HEK293 (cell line): Measurements from ENCODE around the gene MAP3K5.

Experiments
- CTCF ChIA-PET: fragments of 350-600 bp; formaldehyde crosslinking; extraction: SDS; loops from one replicate; lab custom pipeline; 2021; ENCODE audit warnings: antibody characterized with exemption; lab: Yijun Ruan, JAX
- POLR2A ChIA-PET: fragments of 300-600 bp; formaldehyde crosslinking; extraction: SDS; loops from one replicate; lab custom pipeline; 2020; ENCODE audit warnings: antibody characterized with exemption, inconsistent platforms; lab: Yijun Ruan, JAX
- H3K27ac ChIP-seq: fragments of 200-500 bp; sonication (Bioruptor generic); 2 replicates; pipeline ENCODE4 v1.5.1; 2014; ENCODE audit warnings: low read depth, low read length, control low read depth, inconsistent platforms; ENCODE audit errors: extremely low read depth
- H3K36me3 ChIP-seq, 2 experiments: fragments of 200-500 bp in 1 of 2; sonication (Bioruptor generic) in 1 of 2; 1 replicate in 1 of 2; 2 replicates in 1 of 2; pipeline ENCODE4 v1.5.1; 2014 to 2017; ENCODE audit warnings: inconsistent platforms in 2 of 2, low read length in 2 of 2; ENCODE audit not compliant: control insufficient read depth in 2 of 2, insufficient read depth in 1 of 2
- H3K4me1 ChIP-seq: fragments of 200-500 bp; sonication (Bioruptor generic); 2 replicates; pipeline ENCODE4 v1.5.1; 2014; ENCODE audit warnings: mild to moderate bottlenecking, low read length, inconsistent platforms; ENCODE audit not compliant: control insufficient read depth, insufficient read depth
- H3K4me3 ChIP-seq: 2 replicates; pipeline ENCODE4 v1.5.1; 2011; ENCODE audit warnings: low read depth, mild to moderate bottlenecking, control low read depth, low read length, moderate library complexity
- H3K9me3 ChIP-seq: fragments of 200-500 bp; sonication (Bioruptor generic); 2 replicates; pipeline ENCODE4 v1.5.1; 2014; ENCODE audit warnings: low read depth, low read length, inconsistent platforms; ENCODE audit not compliant: control insufficient read depth, insufficient read depth
- FEZF1 ChIP-seq: fragments of 450-650 bp; formaldehyde crosslinking; IDR thresholded peaks from 2 replicates; pipeline ENCODE4 v1.5.1; 2016; ENCODE audit warnings: missing biosample characterization, missing genetic modification characterization
- GLI2 ChIP-seq: fragments of 450-650 bp; formaldehyde crosslinking; IDR thresholded peaks from 2 replicates; pipeline ENCODE4; 2017; ENCODE audit warnings: missing biosample characterization, missing genetic modification characterization, low read depth, borderline replicate concordance
- HOXA7 ChIP-seq: sonication (generic); formaldehyde crosslinking; IDR thresholded peaks from 2 replicates; pipeline ENCODE4 v1.8.1; 2022; ENCODE audit warnings: missing genetic modification reagents, borderline replicate concordance
- HOXC10 ChIP-seq: sonication (generic); formaldehyde crosslinking; IDR thresholded peaks from 2 replicates; pipeline ENCODE4 v1.8.1; 2023; ENCODE audit warnings: mild to moderate bottlenecking, missing genetic modification reagents
- MZF1 ChIP-seq: fragments of 450-650 bp; formaldehyde crosslinking; IDR thresholded peaks from 2 replicates; pipeline ENCODE4 v1.5.1; 2017; ENCODE audit warnings: missing biosample characterization, missing genetic modification characterization, borderline replicate concordance
- PBX3 ChIP-seq: sonication (generic); formaldehyde crosslinking; IDR thresholded peaks from 2 replicates; pipeline ENCODE4 v1.8.1; 2022; ENCODE audit warnings: mild to moderate bottlenecking, moderate library complexity, missing genetic modification reagents
- PRDM1 ChIP-seq: fragments of 450-650 bp; formaldehyde crosslinking; IDR thresholded peaks from 2 replicates; pipeline ENCODE4; 2016; ENCODE audit warnings: missing biosample characterization, missing genetic modification characterization
- REPIN1 ChIP-seq: fragments of 450-650 bp; formaldehyde crosslinking; IDR thresholded peaks from 2 replicates; pipeline ENCODE4 v1.5.1; 2017; ENCODE audit warnings: missing biosample characterization, missing genetic modification characterization, low read depth
- SCRT1 ChIP-seq: fragments of 450-650 bp; formaldehyde crosslinking; IDR thresholded peaks from 2 replicates; pipeline ENCODE4 v1.5.1; 2016; ENCODE audit warnings: missing biosample characterization, missing genetic modification characterization, borderline replicate concordance
- YY1 ChIP-seq: fragments of 450-650 bp; formaldehyde crosslinking; IDR thresholded peaks from 2 replicates; pipeline ENCODE4 v1.5.1; 2018; ENCODE audit warnings: missing biosample characterization, missing genetic modification characterization
- YY2 ChIP-seq: fragments of 450-650 bp; formaldehyde crosslinking; IDR thresholded peaks from 2 replicates; pipeline ENCODE4 v1.5.1; 2016; ENCODE audit warnings: missing biosample characterization, missing genetic modification characterization
- ZBTB1 ChIP-seq: fragments of 450-650 bp; formaldehyde crosslinking; IDR thresholded peaks from 2 replicates; pipeline ENCODE4 v1.5.1; 2016; ENCODE audit warnings: missing biosample characterization, missing genetic modification characterization
- ZBTB17 ChIP-seq: fragments of 450-650 bp; formaldehyde crosslinking; IDR thresholded peaks from 2 replicates; pipeline ENCODE4 v1.5.1; 2016; ENCODE audit warnings: missing biosample characterization, missing genetic modification characterization
- ZBTB26 ChIP-seq: fragments of 450-650 bp; formaldehyde crosslinking; optimal IDR thresholded peaks from 2 replicates; pipeline ENCODE3; 2016; ENCODE audit warnings: missing biosample characterization, mild to moderate bottlenecking, missing genetic modification characterization
- ZBTB48 ChIP-seq: fragments of 450-650 bp; formaldehyde crosslinking; IDR thresholded peaks from 2 replicates; pipeline ENCODE4 v1.5.1; 2016; ENCODE audit warnings: missing biosample characterization, missing genetic modification characterization
- ZBTB7A ChIP-seq: fragments of 450-650 bp; formaldehyde crosslinking; IDR thresholded peaks from 2 replicates; pipeline ENCODE4 v1.5.1; 2016; ENCODE audit warnings: low read depth, missing biosample characterization, missing genetic modification characterization
- ZFHX2 ChIP-seq: fragments of 450-650 bp; formaldehyde crosslinking; conservative IDR thresholded peaks from 2 replicates; pipeline ENCODE4 v1.5.1; 2016; ENCODE audit warnings: missing biosample characterization, missing genetic modification characterization
- ZFP41 ChIP-seq: fragments of 450-650 bp; formaldehyde crosslinking; IDR thresholded peaks from 2 replicates; pipeline ENCODE4 v1.5.1; 2016; ENCODE audit warnings: missing biosample characterization, missing genetic modification characterization, borderline replicate concordance
- ZNF10 ChIP-seq: fragments of 450-650 bp; formaldehyde crosslinking; IDR thresholded peaks from 2 replicates; pipeline ENCODE4 v1.5.1; 2017; ENCODE audit warnings: missing biosample characterization, missing genetic modification characterization
- ZNF112 ChIP-seq: fragments of 450-650 bp; formaldehyde crosslinking; IDR thresholded peaks from 2 replicates; pipeline ENCODE4 v1.5.0; 2017; ENCODE audit warnings: missing biosample characterization, missing genetic modification characterization
- ZNF211 ChIP-seq: fragments of 450-650 bp; formaldehyde crosslinking; IDR thresholded peaks from 2 replicates; pipeline ENCODE4 v1.5.1; 2016; ENCODE audit warnings: low read depth, missing biosample characterization, missing genetic modification characterization
- ZNF214 ChIP-seq: fragments of 450-650 bp; formaldehyde crosslinking; IDR thresholded peaks from 2 replicates; pipeline ENCODE4 v1.5.1; 2017; ENCODE audit warnings: missing biosample characterization, mild to moderate bottlenecking, missing genetic modification characterization, borderline replicate concordance
- ZNF239 ChIP-seq: fragments of 450-650 bp; formaldehyde crosslinking; IDR thresholded peaks from 2 replicates; pipeline ENCODE4 v1.5.1; 2016; ENCODE audit warnings: missing biosample characterization, missing genetic modification characterization
- ZNF350 ChIP-seq: fragments of 450-650 bp; formaldehyde crosslinking; IDR thresholded peaks from 2 replicates; pipeline ENCODE4 v1.5.0; 2017; ENCODE audit warnings: missing biosample characterization, mild to moderate bottlenecking, missing genetic modification characterization
- ZNF488 ChIP-seq: fragments of 450-650 bp; formaldehyde crosslinking; IDR thresholded peaks from 2 replicates; pipeline ENCODE4 v1.5.1; 2016; ENCODE audit warnings: missing biosample characterization, missing genetic modification characterization
- ZNF521 ChIP-seq: fragments of 450-650 bp; formaldehyde crosslinking; IDR thresholded peaks from 2 replicates; pipeline ENCODE4 v1.5.1; 2017; ENCODE audit warnings: missing biosample characterization, mild to moderate bottlenecking, missing genetic modification characterization
- ZNF530 ChIP-seq: fragments of 450-650 bp; formaldehyde crosslinking; IDR thresholded peaks from 2 replicates; pipeline ENCODE4 v1.5.1; 2016; ENCODE audit warnings: low read depth, missing biosample characterization, missing genetic modification characterization
- ZNF571 ChIP-seq: fragments of 450-650 bp; formaldehyde crosslinking; IDR thresholded peaks from 2 replicates; pipeline ENCODE4 v1.5.0; 2017; ENCODE audit warnings: missing biosample characterization, missing genetic modification characterization
- ZNF600 ChIP-seq: fragments of 450-650 bp; formaldehyde crosslinking; IDR thresholded peaks from 2 replicates; pipeline ENCODE4 v1.5.1; 2016; ENCODE audit warnings: missing biosample characterization, missing genetic modification characterization
- ZNF629 ChIP-seq: fragments of 450-650 bp; formaldehyde crosslinking; IDR thresholded peaks from 2 replicates; pipeline ENCODE4 v1.5.1; 2017; ENCODE audit warnings: missing biosample characterization, missing genetic modification characterization
- ZNF664 ChIP-seq: fragments of 450-650 bp; formaldehyde crosslinking; IDR thresholded peaks from 2 replicates; pipeline ENCODE4 v1.5.1; 2016; ENCODE audit warnings: missing biosample characterization, missing genetic modification characterization
- ZNF785 ChIP-seq: fragments of 450-650 bp; formaldehyde crosslinking; IDR thresholded peaks from 2 replicates; pipeline ENCODE4 v1.5.1; 2016; ENCODE audit warnings: missing biosample characterization, missing genetic modification characterization
- ZSCAN30 ChIP-seq: fragments of 450-650 bp; IDR thresholded peaks from 2 replicates; pipeline ENCODE4 v1.5.1; 2018; ENCODE audit warnings: missing biosample characterization, mild to moderate bottlenecking, missing genetic modification characterization, moderate library complexity
- ZSCAN4 ChIP-seq: fragments of 450-650 bp; formaldehyde crosslinking; IDR thresholded peaks from 2 replicates; pipeline ENCODE4 v1.5.1; 2017; ENCODE audit warnings: missing biosample characterization, missing genetic modification characterization
- TF ChIP-seq, protein P1 (sequence below): fragments of 450-650 bp; formaldehyde crosslinking; IDR thresholded peaks from 2 replicates; pipeline ENCODE4 v1.5.1; 2016; ENCODE audit warnings: missing biosample characterization, missing genetic modification characterization, low read depth

MAP3K5 gene

DNA sequence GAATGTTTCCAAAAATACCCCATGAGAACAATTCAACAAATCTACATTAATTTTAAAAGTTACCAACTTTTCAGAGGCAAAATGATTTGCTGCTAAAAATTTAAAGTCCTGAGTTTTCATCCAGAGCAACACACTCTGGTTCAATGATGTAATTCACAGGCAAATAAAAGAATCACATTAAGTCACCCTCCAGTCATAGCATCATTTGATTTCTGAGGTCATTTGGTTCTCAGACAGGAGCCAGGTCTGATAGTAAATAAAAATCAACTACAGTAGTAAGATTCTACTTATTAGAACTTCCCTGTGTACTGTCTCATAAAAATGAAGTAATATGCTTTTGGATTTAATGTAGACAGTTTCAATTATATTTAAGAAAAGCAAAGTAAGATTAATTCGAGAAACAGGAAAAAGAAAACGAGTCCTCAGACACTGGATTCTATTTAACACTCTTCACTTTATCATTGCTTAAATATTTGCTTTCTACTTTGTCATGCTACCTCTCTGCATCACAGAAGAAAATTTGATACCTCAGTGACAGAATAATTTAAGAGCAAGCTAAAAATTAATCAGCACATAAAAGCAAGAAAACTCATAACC lies 267.8 kb downstream of the MAP3K5 start:
- Histone ChIP-seq H3K4me3 (no peak overlapping the region), H3K36me3 (no peaks in the 10 kb centered on the region), H3K27ac (peak overlapping the region; percentile 18; the same call in 1 of the 2 replicates), H3K4me1 (peaks cover 28% of the 10 kb centered on the region), H3K9me3 (no peaks in the 10 kb centered on the region)
- ChIA-PET POLR2A (no interaction called here), CTCF (interaction anchor here (0.6 to 3.2 kb wide), 6 partner anchors 9 to 96 kb away, joined by 3 to 14 read pairs (median 3); no protein-coding TSS in a partner anchor)
- TF ChIP-seq ZNF239 (no peak), ZNF571 (no peak), HOXA7 (CRISPR knock-in tag) (no peak), ZNF211 (tag by site-specific recombination) (no peak), ZBTB7A (tag by site-specific recombination) (no peak), ZNF350 (tag by site-specific recombination) (no peak), ZNF785 (tag by site-specific recombination) (no peak), ZBTB1 (no peak), YY1 (tag by site-specific recombination) (no peak), ZNF521 (tag by site-specific recombination) (no peak), YY2 (tag by site-specific recombination) (no peak), HOXC10 (CRISPR knock-in tag) (no peak), FEZF1 (tag by site-specific recombination) (no peak), PBX3 (CRISPR knock-in tag) (no peak), ZNF10 (tag by site-specific recombination) (no peak), GLI2 (tag by site-specific recombination) (no peak), ZNF488 (tag by site-specific recombination) (no peak), ZBTB48 (tag by site-specific recombination) (no peak), ZNF629 (tag by site-specific recombination) (peak; percentile 97), ZNF112 (tag by site-specific recombination) (no peak), ZBTB17 (0 out of 2 replicates have a peak, but pooled peaks have one; percentile 29), ZBTB26 (tag by site-specific recombination) (no peak), ZNF664 (tag by site-specific recombination) (no peak), ZNF600 (0 out of 2 replicates have a peak, but pooled peaks have one; percentile 2), PRDM1 (tag by site-specific recombination) (no peak), REPIN1 (tag by site-specific recombination) (no peak), ZNF214 (tag by site-specific recombination) (no peak), MZF1 (tag by site-specific recombination) (no peak), ZSCAN4 (tag by site-specific recombination) (no peak), ZSCAN30 (tag by site-specific recombination) (0 out of 2 replicates have a peak, but pooled peaks have one; percentile 46), ZFP41 (no peak), ZFHX2 (tag by site-specific recombination) (no peak), ZNF530 (tag by site-specific recombination) (no peak), SCRT1 (tag by site-specific recombination) (no peak)
- TF ChIP-seq, protein P1, sequence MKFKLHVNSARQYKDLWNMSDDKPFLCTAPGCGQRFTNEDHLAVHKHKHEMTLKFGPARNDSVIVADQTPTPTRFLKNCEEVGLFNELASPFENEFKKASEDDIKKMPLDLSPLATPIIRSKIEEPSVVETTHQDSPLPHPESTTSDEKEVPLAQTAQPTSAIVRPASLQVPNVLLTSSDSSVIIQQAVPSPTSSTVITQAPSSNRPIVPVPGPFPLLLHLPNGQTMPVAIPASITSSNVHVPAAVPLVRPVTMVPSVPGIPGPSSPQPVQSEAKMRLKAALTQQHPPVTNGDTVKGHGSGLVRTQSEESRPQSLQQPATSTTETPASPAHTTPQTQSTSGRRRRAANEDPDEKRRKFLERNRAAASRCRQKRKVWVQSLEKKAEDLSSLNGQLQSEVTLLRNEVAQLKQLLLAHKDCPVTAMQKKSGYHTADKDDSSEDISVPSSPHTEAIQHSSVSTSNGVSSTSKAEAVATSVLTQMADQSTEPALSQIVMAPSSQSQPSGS: peak; percentile 89
